Smooth muscle cell (in vitro differentiated cells): ENCODE results near the gene DOK3. TPM values are rescaled to one million over a fixed set of nuclear protein-coding genes. Genes with fewer than 3 reads are reported as not detected.

Experiments
- DNase-seq: peaks from one replicate; lab custom pipeline; 2025; ENCODE audit not compliant: unreplicated experiment; lab: John Stamatoyannopoulos, UW
- H2AFZ ChIP-seq: fragments of 200-600 bp; sonication (generic); 2 replicates; pipeline ENCODE4 v1.6.0; 2016; ENCODE audit warnings: antibody characterized with exemption, low read depth, mild to moderate bottlenecking
- H3F3A ChIP-seq: fragments of 200-600 bp; sonication (generic); 2 replicates; pipeline ENCODE4 v1.6.0; 2017; ENCODE audit warnings: antibody characterized with exemption, low read depth
- H3K27ac ChIP-seq: fragments of 200-600 bp; sonication (generic); 2 replicates; pipeline ENCODE4 v1.5.1; 2016; ENCODE audit warnings: low read depth, mild to moderate bottlenecking
- H3K27me3 ChIP-seq: fragments of 200-600 bp; sonication (generic); 2 replicates; pipeline ENCODE4 v1.6.1; 2016; ENCODE audit warnings: low read depth, mild to moderate bottlenecking
- H3K36me3 ChIP-seq: fragments of 200-600 bp; sonication (generic); 2 replicates; pipeline ENCODE4 v1.5.1; 2016; ENCODE audit warnings: low read depth
- H3K4me1 ChIP-seq: fragments of 200-600 bp; sonication (generic); 2 replicates; pipeline ENCODE4 v1.5.1; 2016; ENCODE audit warnings: low read depth
- H3K4me2 ChIP-seq: fragments of 200-600 bp; sonication (generic); 2 replicates; pipeline ENCODE4 v1.6.0; 2016; ENCODE audit warnings: mild to moderate bottlenecking
- H3K4me3 ChIP-seq: fragments of 200-600 bp; sonication (generic); 2 replicates; pipeline ENCODE4 v1.5.1; 2016; ENCODE audit warnings: mild to moderate bottlenecking
- H3K79me2 ChIP-seq: fragments of 200-600 bp; sonication (generic); 2 replicates; pipeline ENCODE4 v1.6.0; 2016; ENCODE audit warnings: low read depth, mild to moderate bottlenecking
- H3K9ac ChIP-seq: fragments of 200-600 bp; sonication (generic); 2 replicates; pipeline ENCODE4 v1.6.0; 2016; ENCODE audit warnings: low read depth
- H3K9me3 ChIP-seq: fragments of 200-600 bp; sonication (generic); replicated peaks from 2 replicates; pipeline ENCODE4 v1.5.1; 2016; ENCODE audit warnings: low read depth
- H4K20me1 ChIP-seq: fragments of 200-600 bp; sonication (generic); 2 replicates; pipeline ENCODE4 v1.6.0; 2016; ENCODE audit warnings: low read depth
- CTCF ChIP-seq: fragments of 200-600 bp; sonication (generic); IDR thresholded peaks from 2 replicates; pipeline ENCODE4 v1.5.1; 2017; ENCODE audit warnings: borderline replicate concordance, mild to moderate bottlenecking, antibody characterized with exemption; ENCODE audit not compliant: insufficient read depth, poor library complexity, severe bottlenecking
- WGBS: methylation state at CpG from one replicate; pipeline ENCODE4 v1.1.7; 2016; ENCODE audit warnings: low lambda C conversion rate; 5-methylcytosine and 5-hydroxymethylcytosine counted together
- polyA plus RNA-seq: library from polyadenylated mRNA; unstranded; fragments of >200 nt; fragmentation: Nextera tagmentation; extraction: Ambion mirVana; gene quantifications from 2 replicates; pipeline ENCODE4 v1.2.1, GENCODE V29; 2016
- total RNA-seq: library from RNA; depleted of rRNA; stranded (reverse); fragments of >200 nt; gene quantifications from 2 replicates; pipeline ENCODE4 v1.2.3, GENCODE V29; 2014

The DOK3 gene
- total and polyA plus RNA-seq, 2 experiments from 2014 or later = 0.58 to 1.4 TPM

GRCh38 chr5:177516601-177517568, 7.3 kb upstream of the DOK3 start, which contains the start of gene DDX41:
TSS of gene DDX41 (minus strand) at chr5:177516961. CDS start at chr5:177516945, 16 bp downstream.
- Histone ChIP-seq H3K27ac (peak within 1 kb of the TSS; percentile 81), H3K27me3 (no peaks in the 10 kb centered on the region), H2AFZ (no peak within 1 kb of the TSS), H3K4me2 (peak within 1 kb of the TSS; percentile 98), H3K79me2 (peaks cover 20% of the 10 kb centered on the region), H3K9ac (peak within 1 kb of the TSS; percentile 84), H3F3A (peaks cover 9% of the 10 kb centered on the region), H3K4me1 (peaks cover 7% of the 10 kb centered on the region), H3K4me3 (peak within 1 kb of the TSS; percentile 73), H3K9me3 (no peaks in the 10 kb centered on the region), H4K20me1 (no peaks in the 10 kb centered on the region), H3K36me3 (no peaks in the 10 kb centered on the region)
- WGBS = 1% methylated on average over 68 of the region's 96 CpGs
- TF ChIP-seq CTCF = no peak
- peak; percentile 85 for DNase-seq

GRCh38 chr5:177515580-177515979, 6.0 kb upstream of the DOK3 start:
- WGBS = 97% methylated on average over 7 of the region's 7 CpGs
- peaks cover 9% of the 10 kb centered on the region for H3F3A ChIP-seq
- no peak overlapping the region for H3K27ac ChIP-seq
- peak overlapping the region; percentile 98 for H3K4me2 ChIP-seq
- no peak overlapping the region for H2AFZ ChIP-seq
- H4K20me1 ChIP-seq = no peaks in the 10 kb centered on the region
- no peaks in the 10 kb centered on the region for H3K36me3 ChIP-seq
- H3K9me3 ChIP-seq = no peaks in the 10 kb centered on the region
- peak overlapping the region; percentile 84 for H3K9ac ChIP-seq
- H3K79me2 ChIP-seq = peaks cover 20% of the 10 kb centered on the region
- TF ChIP-seq CTCF = no peak
- no peak for DNase-seq
- peak overlapping the region; percentile 73 for H3K4me3 ChIP-seq
- peaks cover 7% of the 10 kb centered on the region for H3K4me1 ChIP-seq
- H3K27me3 ChIP-seq = no peaks in the 10 kb centered on the region

DNA sequence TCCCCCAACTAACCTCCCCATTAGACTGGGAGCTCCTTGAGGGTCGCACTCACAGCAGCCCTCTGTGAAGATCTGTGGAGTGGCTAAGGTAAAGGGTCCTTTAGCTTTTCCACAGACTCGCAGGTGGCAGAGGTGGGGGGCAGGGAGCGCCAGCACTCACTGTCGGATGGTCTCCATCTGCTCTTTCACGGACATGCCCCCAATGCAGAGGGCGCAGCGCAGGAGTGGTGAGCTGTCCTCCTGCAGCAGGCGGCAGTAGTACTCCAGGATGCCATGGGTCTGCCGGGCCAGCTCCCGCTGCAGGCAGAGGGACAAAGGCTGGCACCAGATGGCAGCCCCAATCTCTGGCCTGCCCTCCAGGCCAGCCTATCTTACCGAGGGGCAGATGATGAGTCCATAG, 4.9 kb upstream of the DOK3 start:
- Histone ChIP-seq H3K79me2 (peaks cover 20% of the 10 kb centered on the region), H3K36me3 (no peaks in the 10 kb centered on the region), H3K4me2 (no peak overlapping the region), H3K27me3 (no peaks in the 10 kb centered on the region), H2AFZ (no peak overlapping the region), H3K4me1 (peaks cover 7% of the 10 kb centered on the region), H3K9ac (no peak overlapping the region), H3F3A (peaks cover 6% of the 10 kb centered on the region), H3K4me3 (no peak overlapping the region), H3K9me3 (no peaks in the 10 kb centered on the region), H4K20me1 (no peaks in the 10 kb centered on the region), H3K27ac (no peak overlapping the region)
- DNase-seq = no peak
- no peak for TF ChIP-seq CTCF
- WGBS = 99% methylated on average over 11 of the region's 11 CpGs
